KMS-11 (cell line): ENCODE measurements around the gene ASB9.

Experiments
- H2AFZ ChIP-seq: fragments of 200-600 bp; sonication (generic); 2 replicates; pipeline ENCODE4 v1.6.1; 2016; ENCODE audit warnings: antibody characterized with exemption, mixed run types, low read depth
- H3K27ac ChIP-seq: fragments of 200-600 bp; sonication (generic); 2 replicates; pipeline ENCODE4 v1.6.1; 2016; ENCODE audit warnings: mild to moderate bottlenecking, mixed run types
- H3K27me3 ChIP-seq: fragments of 200-600 bp; sonication (generic); 2 replicates; pipeline ENCODE4 v1.6.1; 2017; ENCODE audit warnings: mild to moderate bottlenecking, low read depth, mixed run types, moderate library complexity; ENCODE audit not compliant: insufficient read depth
- H3K36me3 ChIP-seq: fragments of 200-600 bp; sonication (generic); 2 replicates; pipeline ENCODE4 v1.6.1; 2017; ENCODE audit warnings: mild to moderate bottlenecking, mixed run types; ENCODE audit not compliant: insufficient read depth
- H3K4me1 ChIP-seq: fragments of 200-600 bp; sonication (generic); 2 replicates; pipeline ENCODE4 v1.6.1; 2016; ENCODE audit warnings: mild to moderate bottlenecking, low read depth, mixed run types; ENCODE audit not compliant: poor library complexity, severe bottlenecking
- H3K4me2 ChIP-seq: fragments of 200-600 bp; sonication (generic); 2 replicates; pipeline ENCODE4 v1.7.0; 2016; ENCODE audit warnings: mild to moderate bottlenecking, mixed run types
- H3K4me3 ChIP-seq: fragments of 200-600 bp; sonication (generic); IDR thresholded peaks from 2 replicates; pipeline ENCODE4 v1.6.1; 2017; ENCODE audit warnings: low read depth, low read length, mixed read lengths; ENCODE audit not compliant: insufficient read depth
- H3K79me2 ChIP-seq: fragments of 200-600 bp; sonication (generic); 2 replicates; pipeline ENCODE4 v1.6.1; 2016; ENCODE audit warnings: low read depth, mixed run types; ENCODE audit not compliant: insufficient read depth
- H3K9ac ChIP-seq: fragments of 200-600 bp; sonication (generic); 2 replicates; pipeline ENCODE4 v1.6.1; 2016; ENCODE audit warnings: mild to moderate bottlenecking, mixed run types
- H4K20me1 ChIP-seq: fragments of 200-600 bp; sonication (generic); 2 replicates; pipeline ENCODE4 v1.6.1; 2016; ENCODE audit warnings: mild to moderate bottlenecking, mixed run types; ENCODE audit not compliant: insufficient read depth
- TF ChIP-seq, protein P1 (sequence below): fragments of 200-600 bp; sonication (generic); conservative IDR thresholded peaks from 2 replicates; pipeline ENCODE4 v1.6.1; 2017; ENCODE audit warnings: low read depth, mild to moderate bottlenecking, antibody characterized with exemption, low read length, moderate library complexity, mixed read lengths

The ASB9 gene

DNA sequence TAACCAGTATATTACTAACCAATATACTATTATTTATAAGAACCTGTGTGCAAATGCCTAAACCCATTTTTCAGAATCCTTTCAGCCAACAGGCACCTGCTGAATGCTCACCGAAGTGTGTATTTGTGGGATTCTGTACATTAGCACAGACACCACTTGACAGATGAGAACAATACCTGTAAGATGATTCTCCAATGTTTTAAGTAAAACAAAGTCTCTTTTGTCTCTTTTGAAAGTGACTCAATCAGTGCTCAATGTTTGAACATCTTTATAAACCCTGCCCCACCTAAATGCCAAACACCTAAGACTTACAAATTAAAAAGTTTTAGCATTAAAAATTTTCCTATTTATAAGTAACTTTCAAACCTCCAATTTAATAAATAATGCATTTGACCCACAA, 763 bp downstream of the ASB9 start:
- H3K4me1 ChIP-seq, result peaks cover 19% of the 10 kb centered on the region
- H3K4me2 ChIP-seq, result peak overlapping the region; percentile 89
- no peak overlapping the region for H3K4me3 ChIP-seq
- no peaks in the 10 kb centered on the region for H4K20me1 ChIP-seq
- peak overlapping the region; percentile 95 for H3K27ac ChIP-seq
- H3K36me3 ChIP-seq, result no peaks in the 10 kb centered on the region
- H3K27me3 ChIP-seq, result no peaks in the 10 kb centered on the region
- TF ChIP-seq, protein P1, sequence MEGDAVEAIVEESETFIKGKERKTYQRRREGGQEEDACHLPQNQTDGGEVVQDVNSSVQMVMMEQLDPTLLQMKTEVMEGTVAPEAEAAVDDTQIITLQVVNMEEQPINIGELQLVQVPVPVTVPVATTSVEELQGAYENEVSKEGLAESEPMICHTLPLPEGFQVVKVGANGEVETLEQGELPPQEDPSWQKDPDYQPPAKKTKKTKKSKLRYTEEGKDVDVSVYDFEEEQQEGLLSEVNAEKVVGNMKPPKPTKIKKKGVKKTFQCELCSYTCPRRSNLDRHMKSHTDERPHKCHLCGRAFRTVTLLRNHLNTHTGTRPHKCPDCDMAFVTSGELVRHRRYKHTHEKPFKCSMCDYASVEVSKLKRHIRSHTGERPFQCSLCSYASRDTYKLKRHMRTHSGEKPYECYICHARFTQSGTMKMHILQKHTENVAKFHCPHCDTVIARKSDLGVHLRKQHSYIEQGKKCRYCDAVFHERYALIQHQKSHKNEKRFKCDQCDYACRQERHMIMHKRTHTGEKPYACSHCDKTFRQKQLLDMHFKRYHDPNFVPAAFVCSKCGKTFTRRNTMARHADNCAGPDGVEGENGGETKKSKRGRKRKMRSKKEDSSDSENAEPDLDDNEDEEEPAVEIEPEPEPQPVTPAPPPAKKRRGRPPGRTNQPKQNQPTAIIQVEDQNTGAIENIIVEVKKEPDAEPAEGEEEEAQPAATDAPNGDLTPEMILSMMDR, result no peak
- H3K9ac ChIP-seq, result peak overlapping the region; percentile 76; the same call in 1 of the 2 replicates
- H2AFZ ChIP-seq, result peak overlapping the region; percentile 71
- H3K79me2 ChIP-seq, result no peaks in the 10 kb centered on the region

DNA sequence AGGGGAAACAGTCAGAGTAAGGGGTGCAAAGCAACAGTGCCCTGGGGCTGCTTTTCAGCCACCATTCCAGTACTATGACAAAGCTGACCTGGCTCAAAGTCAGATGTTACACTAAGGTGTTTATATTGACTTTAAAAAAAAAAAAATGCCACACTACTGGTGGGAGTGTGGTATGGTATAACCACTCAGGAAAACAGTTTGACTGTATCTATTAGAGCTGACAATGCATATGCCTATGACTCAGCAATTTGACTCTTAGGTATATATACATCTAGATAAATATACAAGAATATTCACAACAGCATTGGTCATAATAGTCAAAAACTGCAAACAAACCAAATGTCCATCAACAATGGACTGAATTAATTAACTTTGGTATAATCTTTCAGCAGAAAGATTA, 15.0 kb downstream of the ASB9 start:
- Histone ChIP-seq H3K27ac (no peak overlapping the region), H3K4me1 (no peaks in the 10 kb centered on the region), H3K27me3 (no peaks in the 10 kb centered on the region), H3K36me3 (no peaks in the 10 kb centered on the region), H2AFZ (no peak overlapping the region), H3K9ac (no peak overlapping the region), H4K20me1 (no peaks in the 10 kb centered on the region), H3K4me3 (no peak overlapping the region), H3K79me2 (no peaks in the 10 kb centered on the region), H3K4me2 (no peak overlapping the region)
- TF ChIP-seq, protein P1, result no peak

GRCh38 chrX:15245896-15246295, 24.0 kb downstream of the ASB9 start:
- H3K9ac ChIP-seq, result no peak overlapping the region
- no peaks in the 10 kb centered on the region for H3K79me2 ChIP-seq
- H3K4me3 ChIP-seq, result no peak overlapping the region
- no peaks in the 10 kb centered on the region for H3K27me3 ChIP-seq
- H3K36me3 ChIP-seq, result no peaks in the 10 kb centered on the region
- no peaks in the 10 kb centered on the region for H4K20me1 ChIP-seq
- H3K4me1 ChIP-seq, result peaks cover 5% of the 10 kb centered on the region
- TF ChIP-seq, protein P1, result no peak
- no peak overlapping the region for H3K4me2 ChIP-seq
- H3K27ac ChIP-seq, result no peak overlapping the region
- H2AFZ ChIP-seq, result no peak overlapping the region

GRCh38 chrX:15244421-15244820, 25.5 kb downstream of the ASB9 start:
- H2AFZ ChIP-seq, result no peak overlapping the region
- H3K4me2 ChIP-seq, result no peak overlapping the region
- no peak overlapping the region for H3K27ac ChIP-seq
- no peaks in the 10 kb centered on the region for H3K79me2 ChIP-seq
- TF ChIP-seq, protein P1, result no peak
- peaks cover 5% of the 10 kb centered on the region for H3K4me1 ChIP-seq
- H3K4me3 ChIP-seq, result no peak overlapping the region
- H4K20me1 ChIP-seq, result no peaks in the 10 kb centered on the region
- no peak overlapping the region for H3K9ac ChIP-seq
- no peaks in the 10 kb centered on the region for H3K36me3 ChIP-seq
- no peaks in the 10 kb centered on the region for H3K27me3 ChIP-seq
